NCI-H2107 (cell line): ENCODE results near the gene LENG8.
"Not testable (repeated sequence)": the region's sequence is repeated elsewhere in the genome, so short reads cannot be mapped to it uniquely, and the experiment has no call there.

Source experiments
- DNase-seq: peaks from one replicate; lab custom pipeline; 2025; lab: John Stamatoyannopoulos, UW

LENG8 gene

DNA sequence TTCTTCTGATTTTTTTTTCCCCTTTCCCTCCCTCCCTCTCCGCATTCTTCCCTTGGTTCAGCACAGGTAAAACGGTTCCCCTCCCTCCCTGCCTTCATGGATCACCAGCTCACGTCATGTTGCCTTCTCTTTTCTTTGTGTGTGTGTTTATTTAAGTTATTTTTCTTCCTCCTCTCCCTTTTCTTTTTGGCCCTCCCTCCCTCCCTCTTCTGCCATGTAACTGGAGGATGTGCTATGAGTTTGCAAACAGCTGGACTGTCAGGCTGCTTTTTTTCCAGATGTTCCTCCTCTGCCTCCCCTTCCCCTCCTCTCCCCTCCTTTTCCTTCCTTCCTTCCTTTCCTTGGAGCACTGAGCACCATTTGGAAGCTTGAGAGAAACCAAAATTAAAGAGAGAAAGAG lies 12.6 kb downstream of the LENG8 start:
- no peak for DNase-seq

DNA sequence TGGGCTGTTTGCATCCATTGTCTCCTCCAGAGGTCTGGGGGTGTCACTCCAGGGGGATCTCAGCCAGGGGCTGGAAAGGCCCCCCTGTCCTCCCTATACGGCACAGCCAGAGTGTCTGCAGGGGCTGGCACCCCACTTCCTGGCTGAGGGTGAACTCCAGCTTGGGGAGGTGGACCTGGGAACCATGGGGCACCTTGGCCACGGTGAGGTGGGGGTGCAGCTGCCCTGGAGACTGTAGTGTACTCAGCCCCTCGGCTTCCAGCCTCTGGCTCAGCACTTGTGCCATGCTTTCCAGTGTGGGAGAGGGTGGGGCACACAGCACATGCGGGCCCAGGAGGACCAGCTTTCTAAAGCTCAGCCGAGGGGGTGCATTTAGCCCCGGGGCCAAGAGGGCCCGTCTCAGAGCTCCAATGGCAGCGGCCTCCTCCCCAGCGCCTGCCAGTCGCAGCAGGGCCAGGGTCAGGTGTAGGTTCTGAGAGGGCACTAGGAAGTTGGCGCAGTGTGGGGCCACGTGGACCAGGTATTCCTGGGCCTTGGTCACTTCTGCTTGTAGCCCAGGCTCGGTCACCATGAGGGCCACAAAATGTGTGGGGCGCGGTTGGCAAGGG lies 13.2 kb downstream of the LENG8 start:
- no peak for DNase-seq

DNA sequence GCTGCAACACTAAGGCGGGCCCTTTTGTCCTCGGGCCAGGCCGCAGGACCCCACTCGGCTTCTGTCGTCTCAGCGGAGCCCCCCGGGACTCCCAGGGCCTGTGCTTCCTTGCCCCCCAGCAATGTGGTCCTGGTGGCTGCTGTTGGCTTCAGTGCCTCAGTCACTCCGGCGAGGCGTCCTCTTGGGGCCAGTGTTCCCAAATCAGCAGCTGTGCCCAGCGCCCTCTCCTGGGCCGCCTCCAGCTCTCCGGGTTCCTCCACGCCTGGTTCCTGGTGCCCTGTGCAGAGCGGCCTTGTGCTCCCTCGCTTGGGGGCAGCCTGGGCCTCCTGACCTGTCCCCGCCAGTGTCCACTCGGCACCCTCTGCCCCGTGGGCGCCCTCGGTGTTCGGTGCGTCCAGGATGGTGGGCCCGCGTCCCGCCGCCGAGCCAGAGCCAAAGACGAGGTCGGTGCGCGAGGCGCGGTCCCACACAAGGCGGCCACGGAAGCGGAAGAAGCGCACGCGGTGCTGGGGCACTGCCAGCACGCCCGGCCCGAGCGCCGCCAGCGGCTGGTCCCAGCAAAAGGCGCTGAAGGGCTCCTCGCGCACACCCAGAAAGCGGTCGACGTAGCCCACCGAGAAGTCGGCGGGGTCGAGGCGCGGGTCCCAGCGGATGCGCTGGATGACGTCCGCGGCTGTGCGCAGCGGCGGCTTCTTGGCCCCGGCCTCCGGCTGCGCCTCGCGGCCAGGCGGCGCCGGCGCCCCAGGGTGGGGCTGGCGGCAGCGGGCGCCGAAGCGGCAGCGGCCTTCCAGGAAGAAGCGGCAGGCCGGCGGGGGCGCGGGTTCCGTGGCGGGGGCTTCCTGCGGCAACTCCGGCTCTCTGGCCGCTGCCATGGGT lies 13.9 kb downstream of the LENG8 start:
- DNase-seq: no peak

DNA sequence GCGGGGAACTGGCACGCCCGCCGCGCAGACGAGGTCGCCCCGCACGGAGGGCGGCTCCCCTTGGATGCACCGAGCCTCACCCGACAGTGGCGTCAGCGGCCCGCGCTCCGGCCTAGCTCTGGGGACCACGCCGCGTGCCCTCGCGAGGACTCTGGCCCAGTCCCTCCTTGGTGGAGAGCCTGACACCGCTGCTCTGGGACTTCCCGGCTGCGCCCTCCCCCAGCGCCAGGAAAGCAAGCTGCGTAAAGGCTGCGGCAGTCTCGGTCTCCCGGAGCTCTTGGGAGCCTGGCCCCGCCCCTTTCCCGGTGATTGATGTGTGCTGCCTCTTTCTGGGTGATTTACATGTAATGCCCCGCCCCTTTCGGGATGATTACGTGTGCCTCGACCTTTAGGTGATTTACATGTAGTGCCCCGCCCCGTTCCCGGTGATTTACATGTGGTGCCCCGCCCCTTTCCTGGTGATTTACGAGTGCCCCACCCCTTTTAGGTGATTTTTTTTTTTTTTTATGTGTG lies 14.6 kb downstream of the LENG8 start, which contains the start of gene LENG9:
TSS of gene LENG9 (minus strand) at position 248 of the 513 bp plus-strand sequence. CDS start 252 bp downstream, outside the sequence.
- peak; percentile 56 for DNase-seq

DNA sequence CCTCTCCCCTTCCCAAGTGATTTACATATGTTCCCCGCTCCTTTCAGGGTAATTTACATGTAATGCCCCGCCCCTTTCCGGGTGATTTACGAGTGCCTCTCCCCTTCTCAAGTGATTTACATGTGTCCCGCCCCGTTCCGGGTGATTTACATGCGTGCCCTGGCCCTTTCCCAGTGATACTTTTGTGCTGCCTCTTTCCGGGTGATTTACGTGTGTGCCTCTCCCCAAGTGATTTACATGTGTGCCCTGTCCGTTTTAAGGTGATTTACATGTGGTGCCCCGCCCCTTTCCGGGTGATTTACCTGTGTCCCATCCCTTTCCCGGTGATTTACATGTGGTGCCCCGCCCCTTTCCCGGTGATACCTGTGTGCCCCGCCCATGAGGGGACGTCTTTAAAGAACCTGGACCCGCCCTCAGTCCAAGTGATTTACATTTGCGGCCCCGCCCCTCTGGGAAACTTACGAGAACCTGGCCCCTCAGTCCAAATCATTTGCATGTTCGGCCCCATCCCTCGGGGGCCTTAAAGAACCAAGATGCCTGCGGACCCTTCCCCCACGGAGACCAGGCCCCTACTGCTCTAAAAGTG lies 15.1 kb downstream of the LENG8 start:
- DNase-seq: peak; percentile 35

DNA sequence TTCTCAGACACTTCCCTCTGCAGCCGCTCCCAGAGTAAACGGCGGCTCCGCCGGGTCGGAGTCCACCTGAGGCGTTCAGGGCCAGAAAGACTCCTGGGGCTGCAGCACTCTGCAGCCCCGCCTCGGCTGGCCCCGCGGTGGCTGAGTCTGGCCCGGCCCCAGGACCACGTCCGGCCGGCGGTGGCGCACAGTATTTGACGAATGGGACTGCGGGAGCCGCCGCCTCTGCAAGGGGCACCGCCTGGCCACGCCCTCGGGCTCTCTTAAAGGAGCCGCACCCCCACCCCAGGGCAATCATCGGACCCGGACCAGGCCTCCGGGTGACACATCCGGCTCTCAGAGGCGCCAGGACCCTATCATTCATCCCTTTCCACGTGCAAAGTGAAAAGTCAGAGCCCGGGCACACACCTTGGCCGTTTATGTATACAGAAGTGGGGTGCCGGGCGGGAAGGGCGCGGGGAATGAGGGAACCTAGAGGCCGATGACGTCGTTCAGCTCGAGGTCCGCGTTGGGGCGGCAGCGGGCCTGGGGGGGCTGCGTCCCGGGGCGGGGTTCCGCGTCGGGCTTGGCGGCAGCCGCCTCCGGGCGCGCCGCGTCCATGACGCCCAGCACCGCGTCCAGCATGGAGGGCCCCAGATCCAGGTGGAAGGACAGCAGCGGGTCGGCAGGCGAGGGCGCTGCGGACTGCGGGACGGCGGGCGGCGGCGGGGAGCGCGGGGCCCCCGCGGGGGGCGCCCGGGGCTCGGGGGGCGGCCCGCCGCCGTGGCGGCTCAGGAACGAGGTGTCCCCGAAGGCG lies 15.8 kb downstream of the LENG8 start:
- no peak for DNase-seq

DNA sequence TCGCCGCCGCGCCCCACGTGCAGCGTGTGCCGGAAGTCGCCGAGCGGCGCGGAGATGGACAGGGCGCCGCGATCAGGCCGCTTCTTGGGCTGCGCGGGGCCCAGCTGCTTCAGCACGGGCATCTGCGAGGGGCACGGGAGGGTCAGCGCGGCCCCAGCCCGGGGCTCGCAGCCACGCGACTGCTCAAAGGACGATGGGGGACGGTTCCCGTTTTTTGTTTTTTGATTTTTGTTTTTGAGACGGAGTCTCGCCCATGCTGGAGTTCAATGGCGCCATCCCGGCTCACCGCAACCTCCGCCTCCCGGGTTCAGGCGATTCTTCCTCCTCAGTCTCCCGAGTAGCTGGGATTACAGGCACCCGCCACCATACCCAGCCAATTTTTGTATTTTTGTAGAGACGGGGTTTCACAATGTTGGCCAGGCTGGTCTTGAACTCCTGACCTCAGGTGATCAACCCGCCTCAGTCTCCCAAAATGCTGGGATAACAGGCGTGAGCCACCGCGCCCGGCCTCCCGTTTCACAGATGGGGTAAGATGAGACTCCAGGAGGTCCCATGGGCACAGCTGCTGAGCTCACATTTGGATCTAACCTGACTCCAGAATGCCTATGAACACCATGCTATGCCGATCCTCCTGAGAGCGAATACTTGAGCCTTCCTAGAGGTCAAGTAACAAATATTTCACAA lies 16.6 kb downstream of the LENG8 start:
- DNase-seq: no peak

DNA sequence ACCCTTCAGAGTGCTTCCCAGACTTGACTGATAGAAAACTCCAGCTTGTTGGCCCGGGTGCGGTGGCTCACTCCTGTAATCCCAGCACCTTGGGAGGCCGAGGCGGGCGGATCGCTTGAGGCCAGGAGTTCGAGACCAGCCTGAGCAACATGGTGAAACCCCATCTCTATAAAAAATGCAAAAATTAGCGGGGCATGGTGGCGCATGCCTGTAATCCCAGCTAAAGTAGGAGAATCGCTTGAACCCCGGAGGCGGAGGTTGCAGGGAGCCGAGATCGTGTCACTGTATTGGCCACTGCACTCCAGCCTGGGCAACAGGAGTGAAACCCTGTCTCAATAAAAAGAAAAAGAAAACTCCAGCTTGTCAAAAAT lies 17.1 kb downstream of the LENG8 start:
- DNase-seq: not testable (repeated sequence)

DNA sequence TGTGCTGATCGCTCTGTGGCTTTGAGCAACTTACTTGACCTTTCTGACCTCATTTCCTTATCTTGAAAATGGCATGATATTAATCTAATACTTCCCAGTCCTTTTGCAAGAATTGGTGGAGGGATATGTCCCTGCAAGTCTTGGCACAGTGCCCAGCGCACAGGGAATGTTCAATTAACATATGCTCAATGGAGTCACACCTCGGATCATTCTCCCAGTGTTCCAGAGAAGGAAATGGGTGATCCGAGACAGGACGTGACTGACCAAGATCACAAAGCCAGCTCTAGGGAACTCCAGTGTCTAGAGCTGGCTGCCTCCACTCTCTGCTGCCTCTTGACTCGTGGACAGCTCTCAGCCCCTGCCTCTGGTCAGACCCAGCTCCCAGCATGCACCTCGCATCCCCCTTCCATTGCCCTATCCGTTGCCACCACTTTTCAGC lies 20.5 kb downstream of the LENG8 start:
- no peak for DNase-seq

DNA sequence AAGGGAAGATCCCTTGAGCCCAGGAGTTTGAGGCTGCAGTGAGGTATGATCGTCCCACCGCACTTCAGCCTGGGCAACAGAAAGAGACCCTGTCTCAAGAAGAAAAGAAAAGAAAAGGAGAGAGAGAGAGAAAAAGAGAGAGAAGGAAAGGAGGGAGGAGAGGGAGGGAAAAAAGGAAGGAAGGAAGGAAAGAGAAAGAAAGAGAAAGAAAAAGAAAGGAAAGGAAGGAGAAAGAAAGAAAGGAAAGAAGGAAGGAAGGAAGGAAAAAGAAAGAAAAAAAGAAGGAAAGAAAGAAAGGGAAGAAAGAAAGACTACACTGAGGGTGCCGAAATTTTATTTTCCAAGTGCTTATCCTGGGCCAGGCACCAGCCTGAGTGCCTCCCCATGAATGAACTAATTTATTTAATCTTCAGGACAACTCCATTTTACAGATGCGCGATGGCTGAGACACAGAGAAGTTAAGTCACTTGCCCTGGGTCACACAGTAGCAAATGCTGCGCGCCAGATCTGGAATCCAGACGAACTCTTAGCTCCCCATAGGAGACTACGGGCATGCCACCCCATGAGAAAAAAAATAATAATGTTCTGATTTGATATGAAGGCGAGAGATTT lies 21.4 kb downstream of the LENG8 start:
- DNase-seq: no peak

DNA sequence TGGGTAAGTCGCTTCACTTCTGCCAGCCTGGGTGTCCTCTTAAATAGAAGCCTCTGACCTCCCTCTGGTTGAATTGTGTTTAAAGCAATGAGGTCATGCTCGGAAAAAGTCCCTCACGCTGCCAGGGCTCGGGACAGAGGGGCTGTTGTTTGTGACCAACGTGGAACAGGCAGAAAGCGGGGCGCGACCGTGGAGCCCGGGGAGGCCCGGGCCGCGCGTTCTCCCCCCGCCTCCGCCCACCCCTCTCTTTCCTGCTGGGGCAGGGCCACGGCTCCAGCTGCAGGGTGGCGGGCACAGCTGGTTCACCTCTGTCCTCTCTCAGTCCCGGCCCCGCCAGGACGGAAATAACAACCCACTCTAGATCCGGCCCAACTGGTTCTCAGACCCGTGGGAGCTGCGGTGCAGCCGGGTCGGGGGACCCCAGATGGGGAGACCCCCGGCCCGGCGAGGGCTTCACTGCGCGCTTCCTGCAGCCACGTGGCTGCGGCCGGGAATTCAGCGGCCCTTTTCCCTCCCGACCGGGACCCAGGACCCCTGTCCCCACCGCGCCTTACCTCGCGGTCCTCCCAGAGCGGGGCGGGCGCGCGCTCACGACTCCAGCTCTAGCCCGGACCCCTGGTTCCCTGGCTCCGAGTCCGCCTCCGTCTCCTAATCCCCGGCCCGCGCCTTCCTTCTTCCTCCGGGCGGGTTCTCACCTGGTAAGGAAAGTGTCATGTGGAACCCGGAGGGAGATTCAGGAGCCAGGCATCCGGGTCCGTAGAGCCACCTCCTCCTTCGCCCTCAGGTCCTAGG lies 22.2 kb downstream of the LENG8 start:
- DNase-seq: no peak

DNA sequence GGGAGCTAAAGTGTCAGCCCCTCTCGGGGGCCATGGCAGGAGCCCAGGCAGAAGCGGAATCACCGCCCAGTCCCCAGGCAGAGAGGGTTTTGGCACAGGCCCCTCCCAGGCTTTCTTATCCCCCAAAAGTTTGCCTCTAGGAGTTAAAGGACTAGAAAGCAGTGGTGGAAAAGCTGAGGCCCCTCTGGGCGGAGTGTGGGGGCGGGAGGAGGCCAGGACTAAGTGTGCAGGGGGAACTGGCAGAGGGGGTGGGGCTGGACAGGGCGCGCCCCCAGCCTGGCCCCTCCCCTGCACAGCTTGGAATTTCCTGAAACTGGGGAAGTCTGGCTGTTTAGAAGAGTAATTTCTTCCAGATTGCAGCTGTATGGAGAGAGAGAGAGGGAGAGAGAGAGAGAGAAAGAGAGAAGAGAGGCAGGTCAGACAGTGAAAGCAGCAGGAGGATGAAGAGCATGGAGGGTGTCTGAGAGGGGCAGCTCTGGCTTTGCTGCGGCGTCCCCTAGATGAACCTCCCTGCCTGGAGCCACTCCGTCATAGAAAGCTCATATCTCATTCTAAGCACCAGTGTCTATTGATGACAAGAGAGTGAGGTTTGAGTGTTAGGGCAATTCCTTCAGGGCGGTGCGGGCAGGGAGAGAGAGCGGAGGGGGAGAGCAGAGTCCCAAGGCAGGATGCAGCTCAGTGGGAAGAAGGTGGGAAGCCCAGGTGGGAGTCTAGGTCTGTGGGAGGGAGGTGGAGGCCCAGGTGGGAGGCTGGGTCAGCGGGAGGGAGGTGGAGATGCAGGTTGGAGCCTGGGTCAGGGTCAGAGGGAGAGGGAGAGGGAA lies 24.3 kb downstream of the LENG8 start, which contains the start of gene CDC42EP5:
TSS of gene CDC42EP5 (minus strand) at position 226 of the 821 bp plus-strand sequence. CDS start 7,749 bp downstream, outside the sequence.
- no peak for DNase-seq

DNA sequence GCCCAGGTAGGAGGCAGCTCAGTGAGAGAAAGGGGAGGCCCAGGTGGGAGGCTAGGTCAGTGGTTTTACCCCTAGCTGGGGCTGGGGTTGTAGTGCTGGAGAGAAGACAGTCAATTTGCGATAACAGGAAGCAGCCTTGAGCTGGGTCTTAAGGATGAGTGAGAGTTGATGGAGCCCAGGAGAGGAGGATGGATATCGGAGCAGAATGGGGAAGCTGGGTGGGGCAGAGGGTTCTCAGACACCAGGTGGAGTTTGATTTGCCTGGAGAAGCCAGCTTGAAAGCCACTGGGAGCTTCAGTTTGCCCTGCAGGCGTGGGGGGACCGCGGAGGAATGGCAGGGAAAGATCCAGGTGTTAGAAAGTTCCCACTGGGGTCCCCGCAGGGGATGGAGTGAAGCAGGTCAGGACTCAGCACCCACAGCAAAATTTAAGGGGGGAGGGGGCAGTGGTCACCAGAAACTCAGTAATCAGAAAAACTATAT lies 24.9 kb downstream of the LENG8 start:
- no peak for DNase-seq

DNA sequence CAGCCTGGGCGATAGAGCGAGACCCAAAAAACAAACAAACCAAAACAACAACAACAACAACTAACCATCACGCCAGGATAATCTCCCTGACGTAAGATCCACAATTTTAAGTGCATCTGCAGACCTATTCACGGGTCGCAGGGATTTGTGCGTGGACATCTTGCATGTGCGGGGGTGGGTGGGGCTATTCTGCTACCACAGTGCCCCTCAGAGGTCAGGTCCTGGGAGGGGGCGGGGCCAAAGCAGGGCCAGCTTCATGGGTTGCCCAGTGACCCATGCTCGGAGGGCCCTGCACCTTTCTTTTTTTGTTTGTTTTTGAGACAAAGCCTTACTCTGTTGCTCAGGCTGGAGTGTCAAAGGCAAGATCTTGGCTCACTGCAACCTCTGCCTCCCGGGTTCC lies 26.7 kb downstream of the LENG8 start:
- DNase-seq: no peak

DNA sequence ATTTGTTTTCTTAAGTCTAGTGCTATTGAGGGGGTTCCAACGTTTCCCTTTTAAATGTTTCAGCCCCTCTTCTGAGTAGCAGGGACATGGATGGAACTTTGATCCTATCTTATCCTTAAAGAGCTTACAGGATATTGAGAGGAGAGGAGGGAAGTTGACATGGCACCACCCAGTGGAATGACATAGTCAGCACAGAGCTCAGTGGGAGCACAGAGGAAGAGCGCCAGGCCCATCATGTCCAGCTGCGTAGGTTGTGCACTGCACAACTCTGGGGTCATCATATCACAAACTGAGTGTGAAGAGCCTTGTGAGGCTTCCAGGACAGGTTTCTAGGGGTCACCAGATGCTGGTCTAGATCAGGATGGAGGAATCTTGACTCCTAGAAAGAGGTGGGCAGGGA lies 28.7 kb downstream of the LENG8 start:
- DNase-seq: no peak

DNA sequence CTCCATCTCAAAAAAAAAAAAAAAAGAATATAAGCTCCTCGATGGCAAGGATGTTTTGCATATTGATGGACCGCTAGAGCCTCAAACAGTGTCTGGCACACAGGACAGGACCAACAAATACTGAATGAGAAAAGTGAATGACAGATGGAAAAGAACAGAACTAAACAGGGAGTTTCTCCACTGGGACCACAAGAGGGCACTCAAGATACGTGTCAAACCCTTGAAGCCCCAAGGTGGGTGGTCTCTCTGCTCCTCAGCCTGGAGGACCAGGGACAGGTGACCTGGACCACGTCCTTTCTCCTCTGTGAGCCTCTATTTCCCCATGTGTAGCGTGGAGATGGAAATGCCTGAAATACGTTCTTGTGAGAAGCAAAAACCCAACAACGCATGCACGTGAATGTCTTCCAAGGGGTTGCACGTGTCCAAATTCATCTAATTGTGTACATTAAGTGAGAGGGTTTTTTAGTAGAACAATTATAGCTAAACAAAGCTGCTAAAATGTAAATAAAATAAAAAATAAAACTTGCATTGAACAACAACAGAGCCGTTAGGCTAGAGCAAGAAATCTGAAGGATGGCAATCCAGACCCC lies 29.8 kb downstream of the LENG8 start:
- peak; percentile 8 for DNase-seq

DNA sequence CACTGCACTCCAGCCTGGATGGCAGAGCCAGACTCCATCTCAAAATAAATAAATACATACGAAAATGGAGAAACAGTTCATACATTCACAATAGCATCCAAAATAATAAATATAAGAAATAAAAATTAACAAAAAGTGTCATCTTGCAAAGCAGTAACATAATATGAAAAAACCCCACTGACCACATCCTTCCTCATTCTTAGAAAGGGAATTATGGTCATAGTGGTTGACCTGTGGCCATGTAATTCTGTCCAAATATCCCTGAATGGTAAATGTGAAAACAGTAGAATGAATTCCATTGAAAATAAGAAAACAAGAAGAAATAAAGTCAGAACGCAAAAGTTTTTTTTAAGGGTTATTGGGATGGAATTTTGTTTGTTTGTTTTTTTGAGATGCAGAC lies 31.1 kb downstream of the LENG8 start:
- DNase-seq: no peak

DNA sequence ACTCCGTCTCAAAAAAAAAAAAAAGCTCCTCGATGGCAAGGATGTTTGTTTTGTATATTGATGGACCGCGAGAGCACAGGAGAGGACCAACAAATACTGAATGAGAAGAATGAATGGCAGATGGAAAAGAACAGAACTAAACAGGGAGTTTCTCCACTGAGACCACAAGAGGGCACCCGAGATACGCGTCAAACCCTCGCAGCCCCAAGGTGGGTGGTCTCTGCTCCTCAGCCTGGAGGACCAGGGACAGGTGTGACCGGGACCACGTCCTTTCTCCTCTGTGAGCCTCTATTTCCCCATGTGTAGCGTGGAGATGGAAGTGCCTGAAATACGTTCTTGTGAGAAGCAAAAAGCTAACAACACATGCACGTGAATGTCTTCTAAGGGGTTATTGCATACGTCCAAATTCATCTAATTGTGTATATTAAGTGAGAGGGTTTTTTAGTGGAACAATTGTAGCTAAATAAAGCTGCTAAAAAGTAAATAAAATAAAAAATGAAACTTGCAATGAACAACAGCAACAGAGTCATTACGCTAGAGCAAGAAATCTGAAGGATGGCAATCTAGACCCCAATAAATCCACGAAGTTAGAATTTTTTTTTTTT lies 32.4 kb downstream of the LENG8 start:
- peak; percentile 24 for DNase-seq
